AG04450 (cell line): ENCODE results near the gene GSG1L2. TPM values are rescaled to one million over a fixed set of nuclear protein-coding genes. Genes with fewer than 3 reads are reported as not detected.
"Not testable (repeated sequence)": the region's sequence is repeated elsewhere in the genome, so short reads cannot be mapped to it uniquely, and the experiment has no call there.

Experiments used
- CTCF ChIA-PET: fragments of 300-600, 350-600 bp; formaldehyde crosslinking; extraction: SDS; loops from one replicate; lab custom pipeline; 2022; ENCODE audit warnings: antibody characterized with exemption, inconsistent platforms; lab: Charles Lee
- POLR2A ChIA-PET: fragments of 350-600 bp; formaldehyde crosslinking; extraction: SDS; loops from one replicate; lab custom pipeline; 2021; ENCODE audit warnings: antibody characterized with exemption, inconsistent platforms; lab: Yijun Ruan, JAX
- DNase-seq: peaks from one replicate; pipeline ENCODE4 v3.0.0-alpha.2; 2011; ENCODE audit warnings: low read depth, low spot score
- H3K27ac ChIP-seq: one replicate; pipeline ENCODE4 v1.5.1; 2012; ENCODE audit warnings: low read depth, low read length, control low read depth
- H3K27me3 ChIP-seq: one replicate; pipeline ENCODE4 v1.6.0; 2012; ENCODE audit warnings: low read length; ENCODE audit not compliant: control insufficient read depth, insufficient read depth
- H3K4me3 ChIP-seq: 2 replicates; pipeline ENCODE4 v1.5.1; 2011; ENCODE audit warnings: mild to moderate bottlenecking, low read depth, low read length, control low read depth
- H3K9me3 ChIP-seq: 2 replicates; pipeline ENCODE4 v1.5.1; 2012; ENCODE audit warnings: low read length; ENCODE audit not compliant: control insufficient read depth, insufficient read depth
- polyA plus RNA-seq: library from polyadenylated mRNA; depleted of rRNA; stranded (reverse); fragments of >200 nt; gene quantifications from 2 replicates; pipeline ENCODE4 v1.2.3, GENCODE V29; 2011
- TF ChIP-seq, protein P1 (sequence below): IDR thresholded peaks from 2 replicates; pipeline ENCODE4 v1.5.1; 2011; ENCODE audit warnings: low read depth, low read length, control low read depth, inconsistent platforms

GSG1L2 gene
- polyA plus RNA-seq, 1 experiment = not detected

DNA sequence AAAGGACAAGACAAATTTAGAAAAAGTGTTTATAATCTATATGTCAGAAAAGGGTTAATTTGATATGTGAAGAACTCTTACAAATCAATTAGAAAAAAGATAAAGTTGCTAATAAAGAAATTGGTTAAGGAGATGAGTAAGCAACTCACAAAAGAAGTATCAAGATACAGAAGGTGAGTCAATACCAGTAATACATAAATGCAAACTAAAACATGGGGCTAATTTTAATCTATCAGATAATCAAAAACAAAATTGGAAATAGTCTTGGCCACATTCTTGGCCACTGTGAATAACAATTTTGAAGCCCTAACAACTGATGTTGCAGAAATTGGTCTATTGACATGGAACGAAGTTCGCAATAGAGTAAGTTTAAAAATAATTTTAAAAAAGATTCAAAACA, 37.3 kb downstream of the GSG1L2 start:
- H3K4me3 ChIP-seq = no peak overlapping the region
- CTCF ChIA-PET = no interaction called here
- DNase-seq = no peak
- POLR2A ChIA-PET = no interaction called here
- H3K27ac ChIP-seq = no peak overlapping the region
- no peaks in the 10 kb centered on the region for H3K27me3 ChIP-seq
- peaks cover 41% of the 10 kb centered on the region for H3K9me3 ChIP-seq
- TF ChIP-seq, protein P1, sequence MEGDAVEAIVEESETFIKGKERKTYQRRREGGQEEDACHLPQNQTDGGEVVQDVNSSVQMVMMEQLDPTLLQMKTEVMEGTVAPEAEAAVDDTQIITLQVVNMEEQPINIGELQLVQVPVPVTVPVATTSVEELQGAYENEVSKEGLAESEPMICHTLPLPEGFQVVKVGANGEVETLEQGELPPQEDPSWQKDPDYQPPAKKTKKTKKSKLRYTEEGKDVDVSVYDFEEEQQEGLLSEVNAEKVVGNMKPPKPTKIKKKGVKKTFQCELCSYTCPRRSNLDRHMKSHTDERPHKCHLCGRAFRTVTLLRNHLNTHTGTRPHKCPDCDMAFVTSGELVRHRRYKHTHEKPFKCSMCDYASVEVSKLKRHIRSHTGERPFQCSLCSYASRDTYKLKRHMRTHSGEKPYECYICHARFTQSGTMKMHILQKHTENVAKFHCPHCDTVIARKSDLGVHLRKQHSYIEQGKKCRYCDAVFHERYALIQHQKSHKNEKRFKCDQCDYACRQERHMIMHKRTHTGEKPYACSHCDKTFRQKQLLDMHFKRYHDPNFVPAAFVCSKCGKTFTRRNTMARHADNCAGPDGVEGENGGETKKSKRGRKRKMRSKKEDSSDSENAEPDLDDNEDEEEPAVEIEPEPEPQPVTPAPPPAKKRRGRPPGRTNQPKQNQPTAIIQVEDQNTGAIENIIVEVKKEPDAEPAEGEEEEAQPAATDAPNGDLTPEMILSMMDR = no peak

DNA sequence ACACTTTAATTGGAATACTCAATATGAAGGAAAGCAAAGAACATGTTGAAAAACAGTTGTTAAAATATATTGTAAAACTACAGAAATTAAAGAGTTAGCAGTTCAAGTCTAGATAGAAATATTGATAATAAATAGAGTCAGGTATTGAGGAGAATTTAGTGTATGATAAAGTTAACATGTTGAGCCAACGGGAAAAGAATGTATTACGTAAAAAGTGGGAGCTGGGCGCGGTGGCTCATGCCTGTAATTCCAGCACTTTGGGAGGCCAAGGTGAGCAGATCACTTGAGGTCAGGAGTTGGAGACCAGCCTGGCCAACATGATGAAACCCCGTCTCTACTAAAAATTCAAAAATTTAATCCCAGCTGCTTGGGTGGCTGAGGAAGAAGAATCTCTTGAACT, 38.4 kb downstream of the GSG1L2 start:
- H3K4me3 ChIP-seq, CTCF ChIA-PET, H3K27ac ChIP-seq, H3K27me3 ChIP-seq, DNase-seq, POLR2A ChIA-PET: not testable (repeated sequence)
- H3K9me3 ChIP-seq = peaks cover 37% of the 10 kb centered on the region

DNA sequence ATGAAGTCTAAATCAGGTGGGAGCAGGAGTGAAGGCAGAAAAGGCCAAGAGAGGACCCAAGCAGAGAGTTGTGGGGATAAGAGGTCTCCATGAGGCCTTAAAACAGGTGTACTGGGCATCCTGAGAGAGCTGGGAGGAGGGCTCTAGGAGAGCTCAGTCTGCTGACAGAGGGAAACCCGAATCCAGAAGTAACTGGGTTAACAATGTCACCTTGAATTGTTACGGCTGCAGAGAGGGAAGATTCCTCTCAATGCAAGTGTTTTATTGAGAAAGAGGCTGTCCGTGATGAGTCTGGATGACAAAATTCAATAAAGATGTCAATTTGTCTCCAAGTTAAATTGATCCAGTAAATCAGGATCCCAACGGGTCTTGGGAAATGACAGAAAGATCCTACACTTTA, 38.8 kb downstream of the GSG1L2 start:
- no peaks in the 10 kb centered on the region for H3K27me3 ChIP-seq
- H3K27ac ChIP-seq = no peak overlapping the region
- CTCF ChIA-PET = no interaction called here
- H3K9me3 ChIP-seq = peaks cover 33% of the 10 kb centered on the region
- H3K4me3 ChIP-seq = no peak overlapping the region
- DNase-seq = no peak
- POLR2A ChIA-PET = no interaction called here
- TF ChIP-seq, protein P1 = no peak

DNA sequence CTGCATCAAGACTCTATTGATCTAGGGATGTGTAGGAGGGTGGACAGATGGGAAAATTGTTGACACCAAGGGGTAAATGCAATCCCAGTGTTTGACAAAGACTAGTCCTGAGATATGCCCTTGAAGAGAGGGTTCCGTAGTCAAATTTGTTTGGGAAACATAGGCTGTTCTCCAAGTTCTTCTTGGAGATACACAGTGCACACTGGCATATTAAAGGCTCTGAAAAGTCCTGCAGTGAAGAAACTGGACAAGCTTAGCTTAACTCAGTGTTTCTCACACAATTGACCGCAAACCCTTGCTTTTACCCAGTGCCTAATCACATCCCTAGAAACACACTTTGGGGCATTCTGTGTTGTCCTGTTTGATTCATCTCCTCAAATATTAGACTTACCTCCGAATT, 41.3 kb downstream of the GSG1L2 start:
- H3K27ac ChIP-seq = no peak overlapping the region
- CTCF ChIA-PET = no interaction called here
- POLR2A ChIA-PET = no interaction called here

DNA sequence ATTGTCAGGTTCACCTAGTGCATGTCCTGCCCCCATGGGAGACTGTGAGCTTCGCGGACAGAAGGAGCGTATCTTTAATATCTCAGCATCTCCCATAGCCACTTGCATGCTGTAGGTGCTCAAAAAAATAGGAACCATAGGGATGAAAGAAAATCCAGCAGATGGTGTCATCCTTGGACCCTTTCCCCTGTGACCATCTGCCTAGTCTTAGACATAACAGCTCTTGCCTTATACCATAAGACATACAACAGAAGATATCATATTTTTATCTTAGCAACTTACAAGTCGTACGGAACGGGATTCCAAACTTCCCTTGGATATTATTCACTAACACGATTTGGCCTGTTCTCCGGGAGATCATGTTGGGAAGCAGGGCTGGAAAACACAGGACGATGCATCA, 45.0 kb downstream of the GSG1L2 start:
- no peaks in the 10 kb centered on the region for H3K27me3 ChIP-seq
- TF ChIP-seq, protein P1 = no peak
- H3K4me3 ChIP-seq = no peak overlapping the region
- no peak for DNase-seq
- peaks cover 41% of the 10 kb centered on the region for H3K9me3 ChIP-seq
- POLR2A ChIA-PET = no interaction called here
- H3K27ac ChIP-seq = no peak overlapping the region
- CTCF ChIA-PET = no interaction called here

More for the DNA sequence above, 41.3 kb downstream of the GSG1L2 start:
- H3K9me3 ChIP-seq = peaks cover 35% of the 10 kb centered on the region
- DNase-seq = no peak
- H3K4me3 ChIP-seq = no peak overlapping the region
- H3K27me3 ChIP-seq = no peaks in the 10 kb centered on the region
- TF ChIP-seq, protein P1 = no peak

DNA sequence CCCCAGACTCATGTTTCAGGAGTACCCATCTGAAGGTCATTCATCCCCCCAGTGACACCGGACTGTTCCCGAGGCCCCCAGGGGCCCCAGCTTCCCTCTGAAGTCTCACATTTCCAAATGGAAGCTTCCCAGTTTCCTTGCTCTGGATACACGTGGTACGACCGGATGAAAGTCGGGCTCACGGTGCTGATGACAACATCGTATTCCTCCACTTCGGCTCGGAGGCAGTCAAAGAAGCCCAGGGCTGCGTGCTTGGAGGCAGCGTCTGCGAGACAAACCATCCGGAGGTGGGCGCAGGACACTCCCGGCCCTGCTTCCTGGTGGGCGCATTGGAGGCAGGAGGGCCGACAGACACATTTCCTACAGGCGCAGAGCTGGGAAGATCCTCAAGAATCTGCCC, 49.2 kb downstream of the GSG1L2 start:
- Histone ChIP-seq H3K9me3 (peaks cover 56% of the 10 kb centered on the region), H3K27ac (no peak overlapping the region), H3K27me3 (no peaks in the 10 kb centered on the region), H3K4me3 (no peak overlapping the region)
- no peak for DNase-seq
- TF ChIP-seq, protein P1 = no peak
- POLR2A ChIA-PET = no interaction called here
- CTCF ChIA-PET = no interaction called here
